HG03196 (cell line): Measurements from ENCODE around the gene STARD5.

ENCODE experiments used
- ATAC-seq: cut with Tn5 transposase; IDR thresholded peaks from one replicate; pipeline ENCODE4 v1.9.1; 2021; ENCODE audit not compliant: unreplicated experiment

STARD5 gene

GRCh38 chr15:81312790-81313543, 11.0 kb downstream of the STARD5 start:
- no peak for ATAC-seq

GRCh38 chr15:81311752-81312464, 12.0 kb downstream of the STARD5 start:
- no peak for ATAC-seq

DNA sequence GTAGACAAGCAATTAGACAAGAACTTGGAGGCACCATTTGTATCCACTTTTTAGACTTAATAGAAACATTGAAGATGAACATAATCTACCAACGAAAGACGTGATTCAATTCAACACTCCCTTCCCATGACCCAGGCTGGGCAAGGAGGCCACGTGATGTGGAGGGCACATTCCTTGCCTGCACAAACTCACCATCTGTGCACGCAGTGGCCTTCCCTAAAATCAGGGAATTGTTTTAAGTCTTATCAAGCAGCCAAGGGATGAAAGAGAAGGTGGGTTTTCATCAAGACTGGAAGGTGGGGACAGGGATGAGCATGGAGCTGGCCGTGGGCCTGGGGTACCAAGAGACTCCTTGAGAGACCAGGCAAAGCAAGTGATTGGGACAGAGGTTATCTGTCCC, 13.5 kb downstream of the STARD5 start:
- no peak for ATAC-seq

GRCh38 chr15:81309647-81310450, 14.1 kb downstream of the STARD5 start:
- no peak for ATAC-seq

DNA sequence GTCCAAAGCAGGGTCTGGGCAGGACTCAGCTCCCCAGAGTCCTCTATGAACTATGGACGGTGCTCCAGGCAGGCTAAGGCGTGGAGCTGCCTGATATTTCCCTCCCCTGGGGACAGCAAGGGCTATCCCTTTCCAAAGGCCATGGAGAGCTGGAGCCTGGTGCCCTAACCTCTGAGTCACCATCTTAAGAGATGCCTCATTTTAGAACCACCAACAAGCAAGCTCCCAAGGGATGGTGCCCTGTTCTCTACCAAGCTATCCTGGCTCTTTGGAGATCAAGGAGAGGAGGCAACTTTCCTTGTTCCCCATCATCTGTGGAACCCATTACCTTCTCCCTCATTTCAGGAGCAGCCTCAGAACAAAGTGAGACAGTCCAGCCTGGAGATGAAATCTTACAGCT, 15.7 kb downstream of the STARD5 start:
- no peak for ATAC-seq

- ATAC-seq: no peak
Observed at GRCh38 chr15:81304226-81304625, 19.7 kb downstream of the STARD5 start.

DNA sequence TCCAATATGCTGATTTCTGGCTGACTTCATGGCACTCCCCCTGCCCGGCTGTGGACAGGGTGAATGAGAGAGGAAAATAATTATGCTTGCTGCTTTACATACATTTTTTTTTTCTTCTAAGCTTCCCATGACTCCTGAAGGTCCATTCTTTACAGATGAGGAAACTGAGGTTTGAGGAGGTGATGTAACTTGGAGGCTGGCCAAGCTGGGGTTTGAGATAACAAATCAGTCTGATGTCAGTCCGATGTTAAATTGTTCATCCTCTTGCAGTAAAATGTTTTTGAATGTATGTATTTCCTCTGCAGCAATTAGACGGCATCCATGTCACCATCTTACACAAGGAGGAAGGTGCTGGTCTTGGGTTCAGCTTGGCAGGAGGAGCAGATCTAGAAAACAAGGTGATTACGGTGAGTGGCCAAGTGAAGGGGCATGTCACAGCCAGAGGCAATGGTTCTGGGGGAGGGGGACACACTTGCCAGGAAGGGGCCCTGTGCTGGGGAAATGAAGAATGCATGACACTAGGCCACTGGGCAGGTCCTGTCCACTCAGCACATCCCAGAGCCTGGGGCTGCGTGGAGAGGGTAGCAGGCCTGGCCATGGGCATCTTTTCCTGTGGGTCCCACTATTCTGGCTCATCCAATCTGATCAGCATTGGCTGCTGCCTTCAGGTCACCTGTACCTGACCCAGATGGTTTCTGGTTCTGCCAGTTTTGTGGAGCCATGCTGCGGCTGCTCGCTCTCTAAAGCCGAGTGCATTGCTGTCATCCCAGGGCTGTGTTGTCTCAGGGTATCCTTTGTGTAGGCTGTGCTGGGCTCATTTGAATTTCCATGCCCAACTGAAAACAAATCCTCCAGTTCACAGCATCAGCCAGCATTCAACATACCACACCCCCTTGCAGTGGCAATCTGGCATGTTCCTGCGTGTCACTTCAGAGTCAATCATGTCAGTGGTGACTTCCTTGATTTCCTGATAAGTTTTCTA, 20.4 kb downstream of the STARD5 start:
- ATAC-seq: no peak

GRCh38 chr15:81302701-81303109, 21.2 kb downstream of the STARD5 start:
- no peak for ATAC-seq

DNA sequence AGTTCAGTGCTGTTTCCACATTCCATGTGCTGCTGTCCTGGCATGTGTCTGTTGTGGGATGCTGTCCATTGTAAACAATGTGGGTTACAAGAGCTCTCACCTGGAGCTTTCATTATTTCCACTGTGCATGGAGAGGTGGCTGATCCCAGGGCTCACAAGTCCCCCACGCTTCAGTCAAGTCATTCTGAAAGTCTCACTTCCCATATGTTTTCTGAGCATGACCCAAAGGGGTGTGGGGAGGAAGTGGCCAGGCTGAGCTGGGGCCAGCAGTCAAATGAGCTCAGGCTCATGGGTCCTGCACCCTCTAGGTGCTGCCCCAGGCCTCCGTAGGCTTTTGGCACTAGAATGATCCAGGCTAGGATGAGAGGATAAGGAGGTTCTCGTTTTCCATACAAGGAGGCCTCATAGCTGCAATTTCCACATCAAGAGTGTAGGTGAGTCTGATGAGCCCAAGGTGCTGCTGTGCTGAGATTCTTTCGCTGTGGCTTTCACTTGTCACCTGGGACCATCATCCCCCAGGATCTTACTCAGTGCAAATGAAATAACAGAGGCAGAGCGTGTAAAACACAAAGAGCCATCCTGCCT, 22.0 kb downstream of the STARD5 start:
- peak; percentile 76 for ATAC-seq

DNA sequence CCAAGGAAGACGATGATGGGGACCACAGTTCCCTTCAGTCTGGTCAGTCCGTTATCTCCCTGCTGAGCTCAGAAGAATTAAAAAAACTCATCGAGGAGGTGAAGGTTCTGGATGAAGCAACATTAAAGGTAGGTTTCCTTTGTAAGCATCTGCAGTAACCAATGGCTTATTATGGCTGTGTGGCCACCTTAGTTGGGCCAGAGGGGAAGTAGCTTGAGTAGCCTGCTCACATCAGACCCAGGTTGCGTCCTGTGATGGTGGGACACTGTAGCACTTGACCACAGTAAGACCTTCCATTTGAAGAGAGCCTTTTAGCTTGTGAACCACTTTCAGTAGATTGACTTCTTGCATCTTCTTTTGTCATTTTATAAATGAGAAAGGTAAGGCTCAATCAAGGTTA, 22.6 kb downstream of the STARD5 start:
- ATAC-seq: no peak

- no peak for ATAC-seq
Observed at GRCh38 chr15:81299630-81300273, 24.2 kb downstream of the STARD5 start.

GRCh38 chr15:81299156-81299555, 24.8 kb downstream of the STARD5 start:
- no peak for ATAC-seq

DNA sequence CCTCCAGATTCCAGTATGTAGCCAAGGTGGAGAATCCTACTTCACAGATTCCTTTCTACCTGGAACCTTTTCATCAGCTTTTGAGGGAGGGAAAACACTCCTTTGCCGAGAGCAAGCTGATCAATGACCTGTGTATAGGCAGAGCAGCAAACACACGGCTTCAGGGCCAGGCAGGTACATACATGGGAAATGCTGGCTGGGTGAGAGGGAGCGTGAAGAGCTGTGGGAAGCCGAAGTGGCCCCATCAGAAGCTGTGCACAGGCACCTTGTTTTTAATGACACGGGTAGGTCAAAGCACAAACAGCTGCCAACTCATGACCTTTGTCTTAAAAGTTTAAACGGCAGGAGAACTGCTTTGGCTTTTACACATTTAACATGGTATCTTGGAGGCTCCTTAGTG, 25.3 kb downstream of the STARD5 start:
- ATAC-seq: no peak

GRCh38 chr15:81297603-81298575, 26.1 kb downstream of the STARD5 start:
- no peak for ATAC-seq

DNA sequence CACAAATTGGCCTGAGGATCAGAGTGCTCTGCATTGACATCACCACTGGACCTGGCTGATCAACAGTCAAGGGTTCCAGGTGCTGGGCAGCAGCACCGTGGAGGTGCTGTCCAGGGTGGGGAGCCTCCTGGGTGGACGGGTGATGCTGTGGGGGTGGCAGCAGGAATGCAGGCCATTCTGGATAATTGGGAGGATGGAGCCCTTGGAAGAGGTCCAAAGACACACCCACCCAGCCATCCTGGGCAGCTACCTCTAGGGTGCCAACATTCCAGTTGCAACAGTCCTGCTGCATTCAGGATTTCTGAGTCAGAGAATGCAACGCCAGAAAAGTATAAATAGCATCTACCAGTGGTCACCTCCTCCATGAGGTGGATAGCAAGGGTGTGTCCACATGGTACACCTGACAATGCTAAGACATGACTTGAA, 26.8 kb downstream of the STARD5 start:
- ATAC-seq: no peak

- peak; percentile 39 for ATAC-seq
Observed at GRCh38 chr15:81296673-81297072, 27.3 kb downstream of the STARD5 start.

- ATAC-seq: no peak
Observed at GRCh38 chr15:81296186-81296585, 27.8 kb downstream of the STARD5 start.

DNA sequence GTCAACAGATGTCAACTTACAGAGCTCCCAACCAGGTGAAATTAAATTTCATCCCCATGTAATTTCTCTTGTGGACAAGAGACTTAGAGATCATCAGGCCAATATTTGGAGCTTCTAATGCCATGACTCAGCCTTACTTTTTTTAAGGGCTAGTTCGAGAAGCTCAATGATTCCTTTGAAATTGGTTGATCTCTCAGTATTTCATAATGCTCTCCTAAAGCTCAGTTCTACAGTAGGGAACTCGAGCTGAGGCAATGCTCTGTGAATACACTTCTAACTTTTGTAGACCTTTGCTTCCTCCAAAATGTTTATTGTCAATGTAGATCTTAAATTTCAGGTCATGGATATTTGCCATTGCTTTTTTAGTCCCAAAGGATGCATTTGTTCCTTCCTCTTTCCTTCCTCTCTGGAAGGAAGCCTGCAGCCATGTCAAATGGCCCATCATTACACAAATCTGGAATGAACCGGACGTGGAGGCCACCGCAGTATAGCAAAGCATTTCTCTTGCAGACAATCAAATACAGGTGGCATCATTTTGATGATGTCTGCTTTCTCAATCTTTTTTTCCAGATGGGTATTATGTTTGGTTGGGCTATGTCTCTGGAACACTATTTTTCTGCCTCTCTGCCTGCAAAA, 28.3 kb downstream of the STARD5 start:
- no peak for ATAC-seq
